Uterus (tissue), 2 donors: Measurements from ENCODE around the gene TOPBP1.

Source experiments
- POLR2A ChIP-seq, 2 donors: fragments of 450-650 bp; IDR thresholded peaks; one replicate each; pipeline ENCODE4 v1.6.1; 2016; ENCODE audit warnings: antibody characterized with exemption in 2 of 2, mild to moderate bottlenecking in 1 of 2, moderate library complexity in 1 of 2
- TF ChIP-seq, protein P1 (sequence below), 4 experiments: fragments of 200-600 bp in 2 of 4; fragments of 450-650 bp in 2 of 4; sonication (generic) in 2 of 4; IDR thresholded peaks; one replicate each; pipeline ENCODE4 v1.5.1; 2016 to 2019; ENCODE audit warnings: antibody characterized with exemption in 4 of 4, mild to moderate bottlenecking in 2 of 4, moderate library complexity in 1 of 4

DNA sequence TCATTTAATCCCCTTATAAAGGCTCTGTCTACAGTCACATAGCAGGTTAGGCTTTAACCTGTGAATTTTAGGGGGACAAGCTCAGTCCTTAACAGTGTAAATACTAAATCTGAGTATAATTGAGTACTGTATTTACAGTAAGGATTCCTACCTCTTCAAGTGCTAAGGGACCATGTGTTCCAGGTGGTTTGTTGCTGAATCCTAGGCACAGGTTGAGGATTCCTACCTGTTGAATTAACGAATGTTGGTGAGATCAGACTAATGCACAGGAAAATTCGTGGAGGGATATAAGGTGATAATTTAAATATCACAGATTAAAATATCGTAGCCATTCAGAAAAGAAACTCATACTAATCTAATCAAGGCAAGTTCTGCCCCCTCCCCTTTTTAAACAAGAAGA is 63.3 kb downstream of the TOPBP1 start:
- TF ChIP-seq, protein P1, sequence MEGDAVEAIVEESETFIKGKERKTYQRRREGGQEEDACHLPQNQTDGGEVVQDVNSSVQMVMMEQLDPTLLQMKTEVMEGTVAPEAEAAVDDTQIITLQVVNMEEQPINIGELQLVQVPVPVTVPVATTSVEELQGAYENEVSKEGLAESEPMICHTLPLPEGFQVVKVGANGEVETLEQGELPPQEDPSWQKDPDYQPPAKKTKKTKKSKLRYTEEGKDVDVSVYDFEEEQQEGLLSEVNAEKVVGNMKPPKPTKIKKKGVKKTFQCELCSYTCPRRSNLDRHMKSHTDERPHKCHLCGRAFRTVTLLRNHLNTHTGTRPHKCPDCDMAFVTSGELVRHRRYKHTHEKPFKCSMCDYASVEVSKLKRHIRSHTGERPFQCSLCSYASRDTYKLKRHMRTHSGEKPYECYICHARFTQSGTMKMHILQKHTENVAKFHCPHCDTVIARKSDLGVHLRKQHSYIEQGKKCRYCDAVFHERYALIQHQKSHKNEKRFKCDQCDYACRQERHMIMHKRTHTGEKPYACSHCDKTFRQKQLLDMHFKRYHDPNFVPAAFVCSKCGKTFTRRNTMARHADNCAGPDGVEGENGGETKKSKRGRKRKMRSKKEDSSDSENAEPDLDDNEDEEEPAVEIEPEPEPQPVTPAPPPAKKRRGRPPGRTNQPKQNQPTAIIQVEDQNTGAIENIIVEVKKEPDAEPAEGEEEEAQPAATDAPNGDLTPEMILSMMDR (IDR thresholded peaks at IDR 0.05), result no peak
- no peak for TF ChIP-seq POLR2A (IDR thresholded peaks at IDR 0.05)
